ENCODE measurements around the gene NAV1.

DNA sequence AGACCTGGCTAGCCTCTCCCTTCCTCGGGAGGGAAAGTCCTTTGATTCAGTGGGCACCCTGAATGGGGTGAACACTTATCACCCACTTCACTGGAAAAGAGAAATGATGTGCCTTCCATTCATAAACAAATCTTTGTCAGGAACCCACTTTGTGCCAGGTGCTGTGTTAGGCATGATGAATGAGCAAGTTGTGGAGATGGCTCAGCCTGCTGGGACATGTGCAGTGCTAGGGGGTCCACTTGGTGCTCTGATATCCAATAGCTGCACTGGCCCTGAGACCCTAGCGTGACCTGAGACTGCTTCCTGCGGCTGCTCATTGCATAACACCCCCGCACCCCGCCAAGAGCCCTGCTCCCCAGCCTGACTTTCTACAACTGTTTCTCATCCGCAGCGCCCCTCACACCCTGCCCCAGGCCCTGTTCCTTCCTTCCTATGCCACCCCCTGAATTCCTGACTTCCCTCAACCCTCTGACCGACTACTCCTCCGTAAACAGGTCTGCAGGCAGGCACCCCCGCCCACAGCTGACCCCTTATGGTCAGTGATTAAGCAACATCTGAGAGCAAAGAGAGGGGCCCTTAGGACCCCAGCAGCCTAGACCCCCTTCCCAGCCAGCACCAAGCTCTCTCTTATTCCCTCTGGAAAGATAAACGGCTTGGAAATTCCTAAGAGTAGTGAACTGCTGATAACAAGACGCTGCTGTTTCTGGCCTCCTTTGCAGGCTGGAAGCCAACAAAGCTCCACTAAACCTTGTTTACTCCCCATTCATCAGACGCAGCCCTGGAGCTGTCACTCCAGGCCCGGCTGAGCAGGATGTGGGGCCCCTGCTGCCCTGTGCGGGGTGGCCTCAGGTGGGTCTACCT, 44.9 kb upstream of the NAV1 start:
- TF ChIP-seq, protein P1, sequence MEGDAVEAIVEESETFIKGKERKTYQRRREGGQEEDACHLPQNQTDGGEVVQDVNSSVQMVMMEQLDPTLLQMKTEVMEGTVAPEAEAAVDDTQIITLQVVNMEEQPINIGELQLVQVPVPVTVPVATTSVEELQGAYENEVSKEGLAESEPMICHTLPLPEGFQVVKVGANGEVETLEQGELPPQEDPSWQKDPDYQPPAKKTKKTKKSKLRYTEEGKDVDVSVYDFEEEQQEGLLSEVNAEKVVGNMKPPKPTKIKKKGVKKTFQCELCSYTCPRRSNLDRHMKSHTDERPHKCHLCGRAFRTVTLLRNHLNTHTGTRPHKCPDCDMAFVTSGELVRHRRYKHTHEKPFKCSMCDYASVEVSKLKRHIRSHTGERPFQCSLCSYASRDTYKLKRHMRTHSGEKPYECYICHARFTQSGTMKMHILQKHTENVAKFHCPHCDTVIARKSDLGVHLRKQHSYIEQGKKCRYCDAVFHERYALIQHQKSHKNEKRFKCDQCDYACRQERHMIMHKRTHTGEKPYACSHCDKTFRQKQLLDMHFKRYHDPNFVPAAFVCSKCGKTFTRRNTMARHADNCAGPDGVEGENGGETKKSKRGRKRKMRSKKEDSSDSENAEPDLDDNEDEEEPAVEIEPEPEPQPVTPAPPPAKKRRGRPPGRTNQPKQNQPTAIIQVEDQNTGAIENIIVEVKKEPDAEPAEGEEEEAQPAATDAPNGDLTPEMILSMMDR (IDR thresholded peaks at IDR 0.05), result no peak
- TF ChIP-seq POLR2A (IDR thresholded peaks at IDR 0.05), result no peak
